ENCODE results near the gene WNT3A.

The WNT3A gene

GRCh38 chr1:228033376-228033775 lies 26.6 kb downstream of the WNT3A start:
- no peak for DNase-seq

GRCh38 chr1:228034954-228035837 lies 28.4 kb downstream of the WNT3A start:
- no peak for DNase-seq

DNA sequence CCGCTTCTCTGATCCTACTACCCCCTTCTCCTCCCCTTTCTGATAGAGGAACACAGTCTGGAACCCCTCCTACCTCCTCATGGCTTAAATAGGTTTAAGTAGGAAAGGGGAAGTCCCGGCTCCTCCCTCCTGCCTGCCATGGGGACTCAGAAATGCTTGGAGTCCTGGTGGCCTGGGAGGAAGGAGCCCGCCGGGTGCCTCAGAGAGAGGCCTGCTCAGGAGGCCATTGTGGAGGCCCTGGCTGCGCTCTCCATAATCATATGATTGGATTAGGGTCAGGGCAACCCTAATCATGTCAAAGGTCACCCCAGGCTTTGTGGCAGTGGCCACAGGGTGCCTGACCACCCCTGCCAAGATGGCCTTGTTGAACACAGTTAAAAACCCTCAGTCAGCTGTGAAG lies 29.0 kb downstream of the WNT3A start:
- no peak for DNase-seq

GRCh38 chr1:228036701-228037231 lies 30.0 kb downstream of the WNT3A start:
- DNase-seq = no peak

- no peak for DNase-seq
These were observed 30.9 kb downstream of the WNT3A start for GRCh38 chr1:228037401-228038386.

DNA sequence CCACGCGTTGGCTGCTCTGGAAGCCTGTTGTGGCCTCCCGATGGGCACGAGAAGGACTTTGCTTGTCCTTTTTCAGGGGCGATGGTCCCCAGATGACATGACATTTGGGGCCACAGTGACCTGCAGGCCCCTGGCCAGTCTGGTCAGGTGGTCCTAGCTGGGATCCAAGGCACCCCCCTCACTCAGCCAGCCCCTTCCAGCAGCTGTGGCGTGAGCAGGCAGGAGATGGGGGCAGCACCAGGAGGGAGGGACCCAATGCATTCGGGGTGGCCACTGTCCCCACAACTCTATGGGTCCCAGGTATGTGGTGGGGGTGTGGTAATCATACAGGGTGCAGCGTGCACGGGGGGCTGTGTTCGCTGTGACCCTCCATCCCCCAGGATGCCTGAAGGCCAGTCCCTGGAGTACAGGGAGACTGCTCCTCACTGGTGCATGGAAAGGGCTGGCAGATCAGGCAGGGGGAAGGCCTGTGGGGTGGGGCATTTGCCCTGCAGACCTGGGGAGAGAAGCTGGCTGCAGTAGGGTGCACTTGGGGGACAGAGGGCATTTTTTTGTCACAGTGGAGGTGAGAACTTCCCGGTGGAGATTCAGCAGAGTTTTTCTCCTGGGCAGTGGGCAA lies 31.7 kb downstream of the WNT3A start:
- DNase-seq = no peak

GRCh38 chr1:228039006-228039903 lies 32.5 kb downstream of the WNT3A start:
- no peak for DNase-seq

- no peak for DNase-seq
These were observed 33.2 kb downstream of the WNT3A start for GRCh38 chr1:228039986-228040385.

- no peak for DNase-seq
These were observed 34.5 kb downstream of the WNT3A start for GRCh38 chr1:228041316-228041715.

- no peak for DNase-seq
These were observed 35.7 kb downstream of the WNT3A start for GRCh38 chr1:228042508-228042907.

GRCh38 chr1:228043281-228043848 lies 36.6 kb downstream of the WNT3A start:
- no peak for DNase-seq

DNA sequence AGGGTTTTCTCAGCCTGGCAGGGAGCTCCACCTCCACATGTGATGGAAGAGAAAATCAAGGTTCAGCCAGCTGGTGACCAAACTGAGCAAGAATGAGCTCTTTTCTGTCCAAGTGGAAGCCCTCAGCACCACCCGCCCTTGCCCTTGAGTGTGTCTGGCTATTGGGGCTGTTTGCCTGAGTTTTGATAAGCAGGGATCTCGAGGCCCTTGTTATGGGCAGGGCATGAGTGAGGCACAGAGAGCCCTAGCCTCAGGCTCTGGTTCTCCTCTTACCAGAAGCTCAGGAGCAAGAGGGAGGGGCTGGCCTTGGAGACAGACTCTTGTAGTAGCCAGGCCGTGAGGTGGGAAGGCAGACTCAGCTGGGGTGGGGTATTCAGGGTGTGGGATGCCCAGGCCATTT lies 38.2 kb downstream of the WNT3A start:
- DNase-seq = no peak

DNA sequence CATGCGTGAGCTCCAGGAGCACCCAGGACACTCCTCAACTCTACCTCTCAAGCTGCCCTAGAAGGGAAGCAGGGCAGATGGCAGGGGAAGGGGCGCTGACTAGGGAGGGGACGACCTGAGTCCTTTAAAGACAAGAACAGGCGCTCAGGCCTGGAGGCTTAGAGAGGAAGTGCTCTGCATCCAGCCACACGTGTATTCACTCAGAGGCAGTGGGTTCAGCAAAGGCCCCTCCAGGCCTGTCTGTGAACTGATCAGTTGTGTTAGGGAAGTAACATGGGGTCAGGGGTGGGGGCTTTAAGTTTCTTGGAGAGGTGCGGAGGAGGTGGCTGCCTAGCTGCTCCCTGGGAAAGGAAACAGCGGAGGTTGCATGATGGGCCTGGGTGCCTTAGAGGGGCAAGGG lies 38.6 kb downstream of the WNT3A start:
- DNase-seq = no peak

GRCh38 chr1:228045871-228046270 lies 39.1 kb downstream of the WNT3A start:
- DNase-seq = no peak

DNA sequence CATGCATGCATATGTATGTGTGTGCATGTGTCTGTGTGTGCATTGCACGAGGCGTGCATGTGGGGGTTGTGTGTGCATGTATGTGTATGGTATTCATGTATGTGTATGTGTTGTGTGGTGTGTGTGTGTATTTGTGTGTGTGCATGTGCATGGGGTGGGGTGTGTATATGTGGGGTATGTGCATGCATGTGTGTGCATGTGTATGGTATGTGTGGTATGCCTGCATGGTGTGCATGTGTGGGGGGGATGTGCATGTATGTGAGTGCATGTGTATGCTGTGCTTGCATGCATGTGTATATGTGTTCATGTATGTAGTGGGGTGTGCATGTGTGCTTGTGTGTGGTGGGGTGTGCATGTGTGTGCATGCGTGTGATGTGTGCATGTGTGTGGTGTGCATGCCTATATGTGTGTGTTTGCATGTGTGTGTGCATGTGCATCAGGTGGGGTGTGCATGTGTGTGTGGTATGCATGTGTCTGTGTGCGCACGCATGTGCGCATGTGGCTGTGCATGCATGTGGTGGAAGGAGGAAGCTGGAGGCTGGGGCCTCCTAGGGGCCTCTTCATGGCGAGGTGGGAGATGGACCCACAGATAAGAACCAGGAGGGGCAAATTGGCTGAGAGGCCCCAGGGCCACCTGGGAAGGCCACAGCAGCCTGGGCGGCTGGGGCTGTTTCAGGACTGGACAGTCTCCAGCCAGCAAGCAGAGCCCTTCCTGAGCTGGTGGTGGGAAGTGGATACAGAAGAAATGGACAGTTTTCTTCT lies 39.8 kb downstream of the WNT3A start:
- no peak for DNase-seq

GRCh38 chr1:228047183-228047466 lies 40.3 kb downstream of the WNT3A start:
- no peak for DNase-seq

DNA sequence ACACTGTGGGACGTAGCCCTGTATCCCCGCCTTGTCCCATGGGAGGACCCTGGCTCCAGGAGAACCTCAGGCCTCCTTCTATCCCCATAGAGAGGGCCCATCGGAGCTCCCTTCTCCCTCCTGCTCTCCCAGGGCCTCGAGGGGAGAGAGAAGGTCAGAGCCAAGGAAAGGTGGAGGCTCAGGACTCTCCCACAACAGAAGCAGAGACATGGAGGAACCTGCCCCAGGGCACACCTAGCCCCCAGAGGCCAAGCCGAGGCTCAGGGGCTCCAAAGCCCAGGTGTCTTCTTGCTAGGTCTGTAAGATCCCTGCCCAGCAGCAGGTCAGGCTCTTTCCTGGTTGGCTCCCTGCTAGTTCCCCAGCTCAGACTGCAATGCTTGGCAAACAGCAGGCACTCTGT lies 41.3 kb downstream of the WNT3A start:
- DNase-seq = no peak

- DNase-seq = no peak
These were observed 42.0 kb downstream of the WNT3A start for GRCh38 chr1:228048659-228049298.

DNA sequence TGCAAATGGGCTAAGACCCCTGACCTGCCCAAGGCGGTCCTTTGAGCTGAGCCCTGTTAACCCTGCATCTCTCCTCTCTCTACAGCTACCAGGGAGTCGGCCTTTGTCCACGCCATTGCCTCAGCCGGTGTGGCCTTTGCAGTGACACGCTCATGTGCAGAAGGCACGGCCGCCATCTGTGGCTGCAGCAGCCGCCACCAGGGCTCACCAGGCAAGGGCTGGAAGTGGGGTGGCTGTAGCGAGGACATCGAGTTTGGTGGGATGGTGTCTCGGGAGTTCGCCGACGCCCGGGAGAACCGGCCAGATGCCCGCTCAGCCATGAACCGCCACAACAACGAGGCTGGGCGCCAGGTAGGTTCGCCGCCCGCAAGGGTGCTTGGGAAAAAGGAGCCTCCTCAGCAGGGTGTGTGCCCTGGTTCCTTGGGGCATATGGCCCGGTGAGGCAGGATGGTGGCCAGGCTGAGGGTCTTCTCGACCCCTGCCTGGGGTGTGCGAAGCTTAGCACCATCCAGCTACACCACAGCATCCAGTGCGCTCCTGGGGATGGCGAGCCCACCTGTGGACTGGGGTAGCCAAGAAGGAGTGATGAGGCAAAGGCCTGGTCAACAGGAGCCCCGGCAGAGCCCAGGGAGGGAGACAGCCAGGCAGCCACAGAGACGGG lies 43.9 kb downstream of the WNT3A start:
- DNase-seq = no peak

All from DMS79 (cell line).